ENCODE results near the gene EIF4G2. TPM values are rescaled to one million over a fixed set of nuclear protein-coding genes. Genes with fewer than 3 reads are reported as not detected.

The EIF4G2 gene
- total and polyA plus RNA-seq, 10 of the 15 experiments (the other 5 are each of a cell fraction or from before 2014, with no cell fraction given): 210 to 1,104 (median 713) TPM

DNA sequence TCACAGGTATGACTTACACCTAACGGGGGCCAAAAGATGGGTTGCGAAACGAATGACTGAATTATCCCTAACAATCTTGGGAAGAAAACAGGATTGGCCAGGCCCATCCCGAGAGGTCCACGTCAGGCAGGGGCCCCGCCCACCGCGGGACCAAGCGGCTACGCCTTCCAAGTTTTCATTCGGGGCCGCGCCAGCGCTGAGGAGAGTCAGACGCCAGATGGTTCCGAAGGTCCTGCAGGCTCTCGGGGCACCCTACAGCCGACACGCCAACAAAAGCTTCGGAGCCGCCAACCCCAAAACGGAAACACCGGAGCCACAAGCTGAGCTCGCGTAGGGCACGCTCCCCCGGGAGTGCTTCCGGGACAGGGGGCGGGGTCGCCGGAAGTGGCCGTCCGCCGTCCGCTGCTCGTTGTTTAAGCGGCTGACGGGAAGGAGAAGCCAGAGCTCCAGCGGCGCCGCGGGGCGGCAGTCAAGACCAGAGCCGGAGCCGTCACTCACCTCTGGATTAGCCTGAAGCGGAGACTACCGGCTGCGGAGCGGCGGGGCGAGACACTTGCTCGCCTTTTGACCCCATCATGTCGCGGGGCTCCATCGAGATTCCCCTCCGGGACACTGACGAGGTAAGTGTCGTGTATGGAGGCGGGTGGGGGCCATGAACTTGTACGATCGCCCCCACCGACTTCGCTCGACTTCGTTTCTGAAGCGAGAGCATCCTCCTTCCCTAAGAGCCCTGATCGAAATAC lies 57.7 kb downstream of the EIF4G2 start, which contains the start of gene CTR9 (continued):
- TF ChIP-seq, protein P1, sequence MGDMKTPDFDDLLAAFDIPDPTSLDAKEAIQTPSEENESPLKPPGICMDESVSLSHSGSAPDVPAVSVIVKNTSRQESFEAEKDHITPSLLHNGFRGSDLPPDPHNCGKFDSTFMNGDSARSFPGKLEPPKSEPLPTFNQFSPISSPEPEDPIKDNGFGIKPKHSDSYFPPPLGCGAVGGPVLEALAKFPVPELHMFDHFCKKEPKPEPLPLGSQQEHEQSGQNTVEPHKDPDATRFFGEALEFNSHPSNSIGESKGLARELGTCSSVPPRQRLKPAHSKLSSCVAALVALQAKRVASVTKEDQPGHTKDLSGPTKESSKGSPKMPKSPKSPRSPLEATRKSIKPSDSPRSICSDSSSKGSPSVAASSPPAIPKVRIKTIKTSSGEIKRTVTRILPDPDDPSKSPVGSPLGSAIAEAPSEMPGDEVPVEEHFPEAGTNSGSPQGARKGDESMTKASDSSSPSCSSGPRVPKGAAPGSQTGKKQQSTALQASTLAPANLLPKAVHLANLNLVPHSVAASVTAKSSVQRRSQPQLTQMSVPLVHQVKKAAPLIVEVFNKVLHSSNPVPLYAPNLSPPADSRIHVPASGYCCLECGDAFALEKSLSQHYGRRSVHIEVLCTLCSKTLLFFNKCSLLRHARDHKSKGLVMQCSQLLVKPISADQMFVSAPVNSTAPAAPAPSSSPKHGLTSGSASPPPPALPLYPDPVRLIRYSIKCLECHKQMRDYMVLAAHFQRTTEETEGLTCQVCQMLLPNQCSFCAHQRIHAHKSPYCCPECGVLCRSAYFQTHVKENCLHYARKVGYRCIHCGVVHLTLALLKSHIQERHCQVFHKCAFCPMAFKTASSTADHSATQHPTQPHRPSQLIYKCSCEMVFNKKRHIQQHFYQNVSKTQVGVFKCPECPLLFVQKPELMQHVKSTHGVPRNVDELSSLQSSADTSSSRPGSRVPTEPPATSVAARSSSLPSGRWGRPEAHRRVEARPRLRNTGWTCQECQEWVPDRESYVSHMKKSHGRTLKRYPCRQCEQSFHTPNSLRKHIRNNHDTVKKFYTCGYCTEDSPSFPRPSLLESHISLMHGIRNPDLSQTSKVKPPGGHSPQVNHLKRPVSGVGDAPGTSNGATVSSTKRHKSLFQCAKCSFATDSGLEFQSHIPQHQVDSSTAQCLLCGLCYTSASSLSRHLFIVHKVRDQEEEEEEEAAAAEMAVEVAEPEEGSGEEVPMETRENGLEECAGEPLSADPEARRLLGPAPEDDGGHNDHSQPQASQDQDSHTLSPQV (IDR thresholded peaks at IDR 0.05): no peak
- TF ChIP-seq RCOR1 (conservative IDR thresholded peaks at IDR 0.05; ENCODE audit: low read depth, low read length) (0 out of 2 replicates have a peak, but pooled peaks have one; percentile 72), MTA3 (IDR thresholded peaks at IDR 0.05; ENCODE audit: borderline replicate concordance, low read length) (no peak), IRF4 (IDR thresholded peaks at IDR 0.05; ENCODE audit: low read depth, low read length) (0 out of 2 replicates have a peak, but pooled peaks have one; percentile 22), SMAD1 (IDR thresholded peaks at IDR 0.05; ENCODE audit: low read depth, partially characterized antibody) (peak; percentile 68), BCL11A (IDR thresholded peaks at IDR 0.05; ENCODE audit: low read depth, low read length) (no peak), SREBF1 (IDR thresholded peaks at IDR 0.05; ENCODE audit: low read length) (peak; percentile 69; the same call in 1 of the 2 replicates), EED (IDR thresholded peaks at IDR 0.05; ENCODE audit: low read depth) (peak; percentile 80), NR2C2 (IDR thresholded peaks at IDR 0.05; ENCODE audit: borderline replicate concordance, control insufficient read depth, insufficient read length, low read depth) (peak; percentile 73), MYC (IDR thresholded peaks at IDR 0.05; ENCODE audit: insufficient read depth, insufficient read length, insufficient replicate concordance, low read length, severe bottlenecking) (peak; percentile 50), YY1 (IDR thresholded peaks at IDR 0.05; ENCODE audit: low read depth, low read length) (0 out of 2 replicates have a peak, but pooled peaks have one; percentile 46), BHLHE40 (IDR thresholded peaks at IDR 0.05; ENCODE audit: borderline replicate concordance in 1 of 2, low read depth in 2 of 2, low read length in 1 of 2) (peak in 1 of 2 experiments; percentile 87; a peak in 3 of 4 replicates), ZNF207 (IDR thresholded peaks at IDR 0.05; ENCODE audit: borderline replicate concordance) (peak; percentile 97), TAF1 (IDR thresholded peaks at IDR 0.05; ENCODE audit: borderline replicate concordance, low read depth, low read length) (peak; percentile 90), TBL1XR1 (IDR thresholded peaks at IDR 0.05; ENCODE audit: low read depth, low read length) (peak; percentile 56; the same call in 1 of the 2 replicates), NR2F1 (conservative IDR thresholded peaks at IDR 0.05) (peak; percentile 86), STAT3 (IDR thresholded peaks at IDR 0.05; ENCODE audit: low read depth, low read length) (no peak)
- TF ChIP-seq, protein P2, sequence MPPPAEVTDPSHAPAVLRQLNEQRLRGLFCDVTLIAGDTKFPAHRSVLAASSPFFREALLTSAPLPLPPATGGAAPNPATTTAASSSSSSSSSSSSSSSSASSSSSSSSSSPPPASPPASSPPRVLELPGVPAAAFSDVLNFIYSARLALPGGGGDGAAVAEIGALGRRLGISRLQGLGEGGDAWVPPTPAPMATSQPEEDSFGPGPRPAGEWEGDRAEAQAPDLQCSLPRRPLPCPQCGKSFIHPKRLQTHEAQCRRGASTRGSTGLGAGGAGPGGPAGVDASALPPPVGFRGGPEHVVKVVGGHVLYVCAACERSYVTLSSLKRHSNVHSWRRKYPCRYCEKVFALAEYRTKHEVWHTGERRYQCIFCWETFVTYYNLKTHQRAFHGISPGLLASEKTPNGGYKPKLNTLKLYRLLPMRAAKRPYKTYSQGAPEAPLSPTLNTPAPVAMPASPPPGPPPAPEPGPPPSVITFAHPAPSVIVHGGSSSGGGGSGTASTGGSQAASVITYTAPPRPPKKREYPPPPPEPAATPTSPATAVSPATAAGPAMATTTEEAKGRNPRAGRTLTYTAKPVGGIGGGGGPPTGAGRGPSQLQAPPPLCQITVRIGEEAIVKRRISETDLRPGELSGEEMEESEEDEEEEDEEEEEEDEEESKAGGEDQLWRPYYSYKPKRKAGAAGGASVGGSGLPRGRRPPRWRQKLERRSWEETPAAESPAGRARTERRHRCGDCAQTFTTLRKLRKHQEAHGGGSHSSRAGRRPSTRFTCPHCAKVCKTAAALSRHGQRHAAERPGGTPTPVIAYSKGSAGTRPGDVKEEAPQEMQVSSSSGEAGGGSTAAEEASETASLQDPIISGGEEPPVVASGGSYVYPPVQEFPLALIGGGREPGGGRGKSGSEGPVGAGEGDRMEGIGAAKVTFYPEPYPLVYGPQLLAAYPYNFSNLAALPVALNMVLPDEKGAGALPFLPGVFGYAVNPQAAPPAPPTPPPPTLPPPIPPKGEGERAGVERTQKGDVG (CRISPR knock-in tag; IDR thresholded peaks at IDR 0.05): no peak
- TF ChIP-seq, protein P3, sequence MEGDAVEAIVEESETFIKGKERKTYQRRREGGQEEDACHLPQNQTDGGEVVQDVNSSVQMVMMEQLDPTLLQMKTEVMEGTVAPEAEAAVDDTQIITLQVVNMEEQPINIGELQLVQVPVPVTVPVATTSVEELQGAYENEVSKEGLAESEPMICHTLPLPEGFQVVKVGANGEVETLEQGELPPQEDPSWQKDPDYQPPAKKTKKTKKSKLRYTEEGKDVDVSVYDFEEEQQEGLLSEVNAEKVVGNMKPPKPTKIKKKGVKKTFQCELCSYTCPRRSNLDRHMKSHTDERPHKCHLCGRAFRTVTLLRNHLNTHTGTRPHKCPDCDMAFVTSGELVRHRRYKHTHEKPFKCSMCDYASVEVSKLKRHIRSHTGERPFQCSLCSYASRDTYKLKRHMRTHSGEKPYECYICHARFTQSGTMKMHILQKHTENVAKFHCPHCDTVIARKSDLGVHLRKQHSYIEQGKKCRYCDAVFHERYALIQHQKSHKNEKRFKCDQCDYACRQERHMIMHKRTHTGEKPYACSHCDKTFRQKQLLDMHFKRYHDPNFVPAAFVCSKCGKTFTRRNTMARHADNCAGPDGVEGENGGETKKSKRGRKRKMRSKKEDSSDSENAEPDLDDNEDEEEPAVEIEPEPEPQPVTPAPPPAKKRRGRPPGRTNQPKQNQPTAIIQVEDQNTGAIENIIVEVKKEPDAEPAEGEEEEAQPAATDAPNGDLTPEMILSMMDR (IDR thresholded peaks at IDR 0.05 in 2 of 3, conservative IDR thresholded peaks at IDR 0.05 in 1 of 3; ENCODE audit: control insufficient read depth in 2 of 3, extremely low read depth in 1 of 3, insufficient read depth in 1 of 3, low read depth in 3 of 3, low read length in 3 of 3): peak; percentile 20 to 59 (median 44); a peak in 4 of 6 replicates
- TF ChIP-seq, protein P4, sequence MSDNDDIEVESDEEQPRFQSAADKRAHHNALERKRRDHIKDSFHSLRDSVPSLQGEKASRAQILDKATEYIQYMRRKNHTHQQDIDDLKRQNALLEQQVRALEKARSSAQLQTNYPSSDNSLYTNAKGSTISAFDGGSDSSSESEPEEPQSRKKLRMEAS (IDR thresholded peaks at IDR 0.05; ENCODE audit: low read depth, low read length): peak; percentile 86

All from GM12878 (cell line).